ENCODE data around the gene GAPT.

The GAPT gene

GRCh38 chr5:58457050-58457449, 34.2 kb upstream of the GAPT start:
- Mint-ChIP-seq H3K9me3 (no peaks in the 10 kb centered on the region), H3K27me3 (peaks cover 21% of the 10 kb centered on the region), H3K36me3 (peaks cover 4% of the 10 kb centered on the region), H3K4me1 (peaks cover 20% of the 10 kb centered on the region), H3K27ac (no peak overlapping the region), H3K4me3 (no peak overlapping the region)
- DNase-seq: no peak
- CTCF ChIA-PET: interaction anchor here (1.0 to 1.7 kb wide), 2 partner anchors 11 to 1119 kb away, joined by 4 read pairs; no protein-coding TSS in a partner anchor

- CTCF ChIA-PET: interaction anchor here (0.7 to 5.3 kb wide), 2 partner anchors 684 to 960 kb away, joined by 3 to 70 read pairs; no protein-coding TSS in a partner anchor
- DNase-seq: no peak
- Mint-ChIP-seq H3K4me3 (peak overlapping the region; percentile 79), H3K36me3 (peaks cover 4% of the 10 kb centered on the region), H3K27ac (no peak overlapping the region), H3K27me3 (peaks cover 21% of the 10 kb centered on the region), H3K9me3 (no peaks in the 10 kb centered on the region), H3K4me1 (peaks cover 27% of the 10 kb centered on the region)
Measured at GRCh38 chr5:58458141-58458742, 33.0 kb upstream of the GAPT start.

GRCh38 chr5:58458743-58459145, 32.5 kb upstream of the GAPT start:
- CTCF ChIA-PET: interaction anchor here (0.7 to 6.2 kb wide), 6 partner anchors 680 to 1158 kb away, joined by 3 to 75 read pairs (median 38); no protein-coding TSS in a partner anchor
- Mint-ChIP-seq H3K4me3 (peak overlapping the region; percentile 79), H3K36me3 (peaks cover 4% of the 10 kb centered on the region), H3K4me1 (peaks cover 27% of the 10 kb centered on the region), H3K9me3 (no peaks in the 10 kb centered on the region), H3K27me3 (peaks cover 21% of the 10 kb centered on the region), H3K27ac (no peak overlapping the region)
- DNase-seq: no peak

GRCh38 chr5:58459146-58460001, 31.9 kb upstream of the GAPT start:
- Mint-ChIP-seq H3K27me3 (peaks cover 21% of the 10 kb centered on the region), H3K36me3 (peaks cover 4% of the 10 kb centered on the region), H3K9me3 (no peaks in the 10 kb centered on the region), H3K27ac (peak overlapping the region; percentile 60), H3K4me1 (peaks cover 27% of the 10 kb centered on the region), H3K4me3 (peak overlapping the region; percentile 79)
- CTCF ChIA-PET: interaction anchor here (0.7 to 6.2 kb wide), 7 partner anchors 681 to 1164 kb away, joined by 3 to 75 read pairs (median 22); no protein-coding TSS in a partner anchor
- peak; percentile 47 for DNase-seq

GRCh38 chr5:58460002-58460731, 31.1 kb upstream of the GAPT start, which contains the start of gene PLK2:
TSS of gene PLK2 (minus strand) at chr5:58460086. CDS start at chr5:58459959, 127 bp downstream.
- Mint-ChIP-seq H3K9me3 (no peaks in the 10 kb centered on the region), H3K27me3 (peaks cover 21% of the 10 kb centered on the region), H3K36me3 (peaks cover 3% of the 10 kb centered on the region), H3K27ac (peak within 1 kb of the TSS; percentile 60), H3K4me3 (peak within 1 kb of the TSS; percentile 79), H3K4me1 (peaks cover 27% of the 10 kb centered on the region)
- peak; percentile 91 for DNase-seq
- CTCF ChIA-PET: interaction anchor here (0.6 to 6.2 kb wide), 10 partner anchors 27 to 1365 kb away, joined by 3 to 75 read pairs (median 9); no protein-coding TSS in a partner anchor

- H3K4me1 Mint-ChIP-seq: peaks cover 27% of the 10 kb centered on the region
- CTCF ChIA-PET: interaction anchor here (0.6 to 6.2 kb wide), 10 partner anchors 26 to 1365 kb away, joined by 3 to 75 read pairs (median 8); no protein-coding TSS in a partner anchor
- no peaks in the 10 kb centered on the region for H3K9me3 Mint-ChIP-seq
- H3K27me3 Mint-ChIP-seq: peaks cover 21% of the 10 kb centered on the region
- H3K27ac Mint-ChIP-seq: peak overlapping the region; percentile 30
- H3K36me3 Mint-ChIP-seq: peaks cover 2% of the 10 kb centered on the region
- H3K4me3 Mint-ChIP-seq: peak overlapping the region; percentile 79
- peak; percentile 93 for DNase-seq
Measured at GRCh38 chr5:58460732-58461286, 30.4 kb upstream of the GAPT start.

GRCh38 chr5:58462154-58462553, 29.1 kb upstream of the GAPT start:
- no peaks in the 10 kb centered on the region for H3K9me3 Mint-ChIP-seq
- CTCF ChIA-PET: interaction anchor here (2.7 to 6.2 kb wide), 5 partner anchors 683 to 1167 kb away, joined by 12 to 75 read pairs (median 54); no protein-coding TSS in a partner anchor
- DNase-seq: no peak
- H3K4me3 Mint-ChIP-seq: no peak overlapping the region
- peaks cover 2% of the 10 kb centered on the region for H3K36me3 Mint-ChIP-seq
- peaks cover 32% of the 10 kb centered on the region for H3K4me1 Mint-ChIP-seq
- peaks cover 26% of the 10 kb centered on the region for H3K27me3 Mint-ChIP-seq
- H3K27ac Mint-ChIP-seq: no peak overlapping the region

GRCh38 chr5:58462623-58463230, 28.5 kb upstream of the GAPT start:
- DNase-seq: peak; percentile 58
- Mint-ChIP-seq H3K36me3 (peaks cover 2% of the 10 kb centered on the region), H3K4me3 (no peak overlapping the region), H3K9me3 (no peaks in the 10 kb centered on the region), H3K27me3 (peaks cover 27% of the 10 kb centered on the region), H3K4me1 (peaks cover 32% of the 10 kb centered on the region), H3K27ac (no peak overlapping the region)
- CTCF ChIA-PET: interaction anchor here (4.6 to 6.2 kb wide), 4 partner anchors 684 to 1162 kb away, joined by 22 to 75 read pairs (median 62); no protein-coding TSS in a partner anchor

GRCh38 chr5:58466939-58467338, 24.3 kb upstream of the GAPT start:
- DNase-seq: peak; percentile 43
- CTCF ChIA-PET: interaction anchor here (0.7 to 1.5 kb wide), 3 partner anchors 687 to 1169 kb away, joined by 3 to 5 read pairs (median 4); no protein-coding TSS in a partner anchor
- H3K36me3 Mint-ChIP-seq: no peaks in the 10 kb centered on the region
- H3K4me1 Mint-ChIP-seq: peaks cover 14% of the 10 kb centered on the region
- H3K27me3 Mint-ChIP-seq: peaks cover 6% of the 10 kb centered on the region
- H3K27ac Mint-ChIP-seq: no peak overlapping the region
- H3K9me3 Mint-ChIP-seq: no peaks in the 10 kb centered on the region
- no peak overlapping the region for H3K4me3 Mint-ChIP-seq

GRCh38 chr5:58469896-58470295, 21.3 kb upstream of the GAPT start:
- Mint-ChIP-seq H3K4me1 (peaks cover 6% of the 10 kb centered on the region), H3K27ac (no peak overlapping the region), H3K27me3 (peaks cover 6% of the 10 kb centered on the region), H3K4me3 (no peak overlapping the region), H3K36me3 (no peaks in the 10 kb centered on the region), H3K9me3 (peaks cover under 1% of the 10 kb centered on the region)
- CTCF ChIA-PET: interaction anchor here (1.2 kb wide), 1 partner anchor 1152 kb away, joined by 3 read pairs; no protein-coding TSS in a partner anchor
- no peak for DNase-seq

GRCh38 chr5:58475404-58475803, 15.8 kb upstream of the GAPT start:
- Mint-ChIP-seq H3K4me3 (no peak overlapping the region), H3K27ac (no peak overlapping the region), H3K4me1 (no peaks in the 10 kb centered on the region), H3K9me3 (peaks cover 4% of the 10 kb centered on the region), H3K36me3 (no peaks in the 10 kb centered on the region), H3K27me3 (no peaks in the 10 kb centered on the region)
- no peak for DNase-seq
- CTCF ChIA-PET: no interaction called here

- Mint-ChIP-seq H3K27me3 (no peaks in the 10 kb centered on the region), H3K4me1 (no peaks in the 10 kb centered on the region), H3K27ac (no peak overlapping the region), H3K4me3 (no peak overlapping the region), H3K36me3 (no peaks in the 10 kb centered on the region), H3K9me3 (peaks cover 4% of the 10 kb centered on the region)
- DNase-seq: no peak
- CTCF ChIA-PET: interaction anchor here (0.9 to 2.2 kb wide), 4 partner anchors 339 to 397 kb away, joined by 3 to 15 read pairs (median 4); no protein-coding TSS in a partner anchor
Measured at GRCh38 chr5:58477760-58478376, 13.4 kb upstream of the GAPT start.

All from activated naive CD4-positive, alpha-beta T cell treated with anti-CD3 and anti-CD28 coated beads, Interleukin-2, amount 10 ng/mL, durations not matched to agents 7 days and 5 days (primary cell).